ENCODE data around the gene TLX1. TPM values are rescaled to one million over a fixed set of nuclear protein-coding genes. Genes with fewer than 3 reads are reported as not detected.
A peak's percentile ranks its signal among the peaks of the same experiment; 100 is the strongest.
"Not testable (repeated sequence)": the region's sequence is repeated elsewhere in the genome, so short reads cannot be mapped to it uniquely, and the experiment has no call there.

TLX1 gene
- total RNA-seq, 2 donors from 2014 or later = not detected

GRCh38 chr10:101141616-101142532, 10.8 kb downstream of the TLX1 start:
- Mint-ChIP-seq H3K4me1 (ENCODE audit: low read depth) (peaks cover 17% of the 10 kb centered on the region), H3K27ac (no peak overlapping the region), H3K27me3 (ENCODE audit: low read depth) (peaks cover 85% of the 10 kb centered on the region), H3K4me3 (peak overlapping the region in 1 of 2 donors; percentile 33), H3K9me3 (no peaks in the 10 kb centered on the region), H3K36me3 (ENCODE audit: insufficient read depth in 2 of 2) (no peaks in the 10 kb centered on the region)
- DNase-seq = peak; percentile 81 to 87
- ATAC-seq (replicated peaks in 1 of 2) = peak; percentile 89 to 90

- Mint-ChIP-seq H3K9me3 (no peaks in the 10 kb centered on the region), H3K27me3 (ENCODE audit: low read depth) (peaks cover 85% of the 10 kb centered on the region), H3K4me1 (ENCODE audit: low read depth) (peaks cover 15% of the 10 kb centered on the region), H3K27ac (no peak overlapping the region), H3K36me3 (ENCODE audit: insufficient read depth in 2 of 2) (no peaks in the 10 kb centered on the region), H3K4me3 (peak overlapping the region in 1 of 2 donors; percentile 33)
- DNase-seq = no peak
- peak; percentile 27 to 28 for ATAC-seq (replicated peaks in 1 of 2)
Observed at GRCh38 chr10:101142533-101143344, 11.6 kb downstream of the TLX1 start.

- Mint-ChIP-seq H3K4me3 (no peak overlapping the region), H3K4me1 (ENCODE audit: low read depth) (peaks cover 14% of the 10 kb centered on the region), H3K9me3 (no peaks in the 10 kb centered on the region), H3K27me3 (ENCODE audit: low read depth) (peaks cover 85% of the 10 kb centered on the region), H3K36me3 (ENCODE audit: insufficient read depth in 2 of 2) (no peaks in the 10 kb centered on the region), H3K27ac (no peak overlapping the region)
- ATAC-seq (replicated peaks in 1 of 2) = no peak
- DNase-seq = no peak
Observed at GRCh38 chr10:101143345-101143630, 12.2 kb downstream of the TLX1 start.

- ATAC-seq (replicated peaks in 1 of 2) (no peak), DNase-seq (no peak)
- Mint-ChIP-seq H3K4me3 (no peak overlapping the region), H3K27me3 (ENCODE audit: low read depth) (peaks cover 83% of the 10 kb centered on the region), H3K27ac (no peak overlapping the region), H3K9me3 (no peaks in the 10 kb centered on the region), H3K36me3 (ENCODE audit: insufficient read depth in 2 of 2) (no peaks in the 10 kb centered on the region), H3K4me1 (ENCODE audit: low read depth) (peaks cover 11% of the 10 kb centered on the region)
Observed at GRCh38 chr10:101144053-101144452, 13.0 kb downstream of the TLX1 start.

- Mint-ChIP-seq H3K4me1 (ENCODE audit: low read depth) (peaks cover 10% of the 10 kb centered on the region), H3K4me3 (no peak overlapping the region), H3K27ac (no peak overlapping the region), H3K9me3 (no peaks in the 10 kb centered on the region), H3K27me3 (ENCODE audit: low read depth) (peaks cover 84% of the 10 kb centered on the region), H3K36me3 (ENCODE audit: insufficient read depth in 2 of 2) (no peaks in the 10 kb centered on the region)
- no peak for DNase-seq
- ATAC-seq (replicated peaks in 1 of 2) = no peak
Observed at GRCh38 chr10:101145145-101145544, 14.0 kb downstream of the TLX1 start.

- Mint-ChIP-seq H3K9me3 (no peaks in the 10 kb centered on the region), H3K4me3 (peak overlapping the region; percentile 36 to 54), H3K27me3 (ENCODE audit: low read depth) (peaks cover 84% of the 10 kb centered on the region), H3K36me3 (ENCODE audit: insufficient read depth in 2 of 2) (no peaks in the 10 kb centered on the region), H3K27ac (no peak overlapping the region), H3K4me1 (ENCODE audit: low read depth) (peaks cover 10% of the 10 kb centered on the region)
- DNase-seq = no peak
- no peak for ATAC-seq (replicated peaks in 1 of 2)
Observed at GRCh38 chr10:101145750-101146391, 14.8 kb downstream of the TLX1 start.

- Mint-ChIP-seq H3K36me3 (ENCODE audit: insufficient read depth in 2 of 2) (no peaks in the 10 kb centered on the region), H3K4me3 (peak overlapping the region; percentile 36 to 54), H3K4me1 (ENCODE audit: low read depth) (peaks cover 10% of the 10 kb centered on the region), H3K27ac (no peak overlapping the region), H3K9me3 (no peaks in the 10 kb centered on the region), H3K27me3 (ENCODE audit: low read depth) (peaks cover 83% of the 10 kb centered on the region)
- DNase-seq (no peak), ATAC-seq (replicated peaks in 1 of 2) (no peak)
Observed at GRCh38 chr10:101146392-101147251, 15.5 kb downstream of the TLX1 start.

- no peak overlapping the region for H3K4me3 Mint-ChIP-seq
- no peaks in the 10 kb centered on the region for H3K36me3 Mint-ChIP-seq (ENCODE audit: insufficient read depth in 2 of 2)
Observed at GRCh38 chr10:101151395-101151794, 20.3 kb downstream of the TLX1 start.

GRCh38 chr10:101152316-101152715, 21.2 kb downstream of the TLX1 start:
- Mint-ChIP-seq H3K4me3 (no peak overlapping the region), H3K27ac (no peak overlapping the region), H3K36me3 (ENCODE audit: insufficient read depth in 2 of 2) (no peaks in the 10 kb centered on the region), H3K4me1 (ENCODE audit: low read depth) (peaks cover under 1% of the 10 kb centered on the region), H3K27me3 (ENCODE audit: low read depth) (peaks cover 80% of the 10 kb centered on the region), H3K9me3 (no peaks in the 10 kb centered on the region)
- ATAC-seq (replicated peaks in 1 of 2) = no peak
- DNase-seq = no peak

More at GRCh38 chr10:101151395-101151794, 20.3 kb downstream of the TLX1 start:
- DNase-seq (no peak), ATAC-seq (replicated peaks in 1 of 2) (no peak)
- Mint-ChIP-seq H3K9me3 (no peaks in the 10 kb centered on the region), H3K27ac (no peak overlapping the region), H3K27me3 (ENCODE audit: low read depth) (peaks cover 78% of the 10 kb centered on the region), H3K4me1 (ENCODE audit: low read depth) (peaks cover 4% of the 10 kb centered on the region)

GRCh38 chr10:101154506-101154905, 23.4 kb downstream of the TLX1 start:
- not testable (repeated sequence) for H3K36me3 Mint-ChIP-seq (ENCODE audit: insufficient read depth in 2 of 2); H3K27ac Mint-ChIP-seq; H3K9me3 Mint-ChIP-seq; H3K4me3 Mint-ChIP-seq; ATAC-seq (replicated peaks in 1 of 2); DNase-seq; H3K4me1 Mint-ChIP-seq (ENCODE audit: low read depth)
- H3K27me3 Mint-ChIP-seq (ENCODE audit: low read depth) = peaks cover 81% of the 10 kb centered on the region

GRCh38 chr10:101155896-101156295, 24.8 kb downstream of the TLX1 start:
- DNase-seq = no peak
- no peak for ATAC-seq (replicated peaks in 1 of 2)
- Mint-ChIP-seq H3K27me3 (ENCODE audit: low read depth) (peaks cover 77% of the 10 kb centered on the region), H3K4me1 (ENCODE audit: low read depth) (no peaks in the 10 kb centered on the region), H3K36me3 (ENCODE audit: insufficient read depth in 2 of 2) (no peaks in the 10 kb centered on the region), H3K4me3 (no peak overlapping the region), H3K27ac (no peak overlapping the region), H3K9me3 (no peaks in the 10 kb centered on the region)

- Mint-ChIP-seq H3K4me1 (ENCODE audit: low read depth) (peaks cover 11% of the 10 kb centered on the region), H3K27me3 (ENCODE audit: low read depth) (peaks cover 81% of the 10 kb centered on the region), H3K36me3 (ENCODE audit: insufficient read depth in 2 of 2) (no peaks in the 10 kb centered on the region), H3K27ac (no peak overlapping the region), H3K4me3 (no peak overlapping the region), H3K9me3 (no peaks in the 10 kb centered on the region)
- DNase-seq (no peak), ATAC-seq (replicated peaks in 1 of 2) (no peak)
Observed at GRCh38 chr10:101157756-101158458, 26.8 kb downstream of the TLX1 start.
